AG08395 (cell line): ENCODE data around the gene CDC37.
"Not testable (repeated sequence)": the region's sequence is repeated elsewhere in the genome, so short reads cannot be mapped to it uniquely, and the experiment has no call there.

Experiments
- DNase-seq: peaks from one replicate; pipeline ENCODE4 v3.0.0; 2012; ENCODE audit warnings: mixed read lengths, low spot score

CDC37 gene

GRCh38 chr19:10395003-10395402 lies 8.3 kb downstream of the CDC37 start:
- no peak for DNase-seq

- no peak for DNase-seq
These were observed 10.2 kb downstream of the CDC37 start for GRCh38 chr19:10393137-10393536.

DNA sequence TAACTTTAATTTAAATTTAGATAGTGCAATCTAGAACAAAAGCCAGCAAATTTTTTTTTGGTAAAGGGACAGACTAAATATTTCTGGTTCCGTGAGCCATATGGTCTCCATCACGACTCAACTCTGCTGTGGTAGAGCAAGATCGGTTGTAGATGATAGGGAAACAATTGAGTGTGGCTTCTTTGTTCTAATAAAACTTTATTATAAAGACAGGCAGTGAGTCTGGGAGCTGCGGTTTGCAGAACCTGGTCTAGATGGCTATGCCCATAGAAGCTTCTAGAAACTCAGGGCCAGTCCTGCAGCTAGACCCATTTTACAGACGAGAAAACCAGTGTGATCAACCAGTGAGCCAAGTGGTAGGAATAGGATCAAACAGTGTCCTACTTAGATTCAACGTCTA lies 11.2 kb downstream of the CDC37 start:
- DNase-seq, result no peak

GRCh38 chr19:10390652-10391286 lies 12.6 kb downstream of the CDC37 start:
- DNase-seq, result peak; percentile 78

- DNase-seq, result no peak
These were observed 13.5 kb downstream of the CDC37 start for GRCh38 chr19:10389863-10390262.

DNA sequence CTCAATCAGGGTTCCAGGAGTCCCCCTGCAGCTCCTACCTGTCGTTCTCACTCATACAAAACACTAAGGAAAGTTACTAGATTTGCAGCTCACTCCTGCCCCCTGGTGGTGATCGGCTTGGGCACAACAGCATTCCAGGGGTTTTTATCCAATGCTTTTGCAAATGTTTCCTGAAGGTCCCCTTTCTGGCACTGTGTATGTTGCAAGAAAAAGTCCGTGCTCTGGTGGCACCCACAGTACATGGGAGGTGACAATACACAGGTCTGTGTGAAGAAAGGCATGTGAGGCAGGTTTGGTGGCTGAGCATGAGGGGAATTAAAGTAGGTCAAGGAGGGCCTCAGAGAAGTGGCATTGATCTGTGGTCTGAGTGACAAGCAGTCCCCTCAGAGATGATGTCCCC lies 14.4 kb downstream of the CDC37 start:
- DNase-seq, result peak; percentile 80

DNA sequence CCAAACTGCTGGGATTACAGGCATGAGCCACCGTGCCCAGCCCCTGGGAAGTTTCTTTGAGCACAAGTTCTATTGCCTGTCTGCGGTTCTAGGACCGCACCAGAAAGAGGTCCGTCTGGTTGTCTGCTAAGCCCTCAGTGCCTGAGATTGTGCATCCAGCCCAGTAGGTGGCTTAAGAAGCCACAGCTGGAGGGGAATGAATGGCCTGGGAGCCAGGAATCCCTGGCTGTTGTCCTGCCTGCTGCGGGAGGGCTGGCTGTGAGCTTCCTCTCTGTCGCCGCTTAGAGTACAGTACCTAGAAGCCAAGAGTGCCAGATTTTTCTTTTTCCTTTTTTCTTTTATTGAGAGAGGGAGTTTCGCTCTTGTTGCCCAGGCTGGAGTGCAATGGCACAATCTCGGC lies 18.8 kb downstream of the CDC37 start:
- DNase-seq, result no peak

DNA sequence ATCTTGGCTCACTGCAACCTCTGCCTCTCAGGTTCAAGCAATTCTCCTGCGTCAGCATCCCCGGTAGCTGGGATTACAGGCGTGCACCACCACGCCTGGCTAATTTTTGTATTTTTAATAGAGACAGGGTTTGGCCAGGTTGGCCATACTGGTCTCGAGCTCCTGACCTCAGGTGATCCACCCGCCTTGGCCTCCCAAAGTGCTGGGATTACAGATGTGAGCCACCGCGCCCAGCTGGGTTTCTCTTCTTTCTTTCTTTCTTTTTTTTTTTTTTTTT lies 20.2 kb downstream of the CDC37 start:
- not testable (repeated sequence) for DNase-seq

DNA sequence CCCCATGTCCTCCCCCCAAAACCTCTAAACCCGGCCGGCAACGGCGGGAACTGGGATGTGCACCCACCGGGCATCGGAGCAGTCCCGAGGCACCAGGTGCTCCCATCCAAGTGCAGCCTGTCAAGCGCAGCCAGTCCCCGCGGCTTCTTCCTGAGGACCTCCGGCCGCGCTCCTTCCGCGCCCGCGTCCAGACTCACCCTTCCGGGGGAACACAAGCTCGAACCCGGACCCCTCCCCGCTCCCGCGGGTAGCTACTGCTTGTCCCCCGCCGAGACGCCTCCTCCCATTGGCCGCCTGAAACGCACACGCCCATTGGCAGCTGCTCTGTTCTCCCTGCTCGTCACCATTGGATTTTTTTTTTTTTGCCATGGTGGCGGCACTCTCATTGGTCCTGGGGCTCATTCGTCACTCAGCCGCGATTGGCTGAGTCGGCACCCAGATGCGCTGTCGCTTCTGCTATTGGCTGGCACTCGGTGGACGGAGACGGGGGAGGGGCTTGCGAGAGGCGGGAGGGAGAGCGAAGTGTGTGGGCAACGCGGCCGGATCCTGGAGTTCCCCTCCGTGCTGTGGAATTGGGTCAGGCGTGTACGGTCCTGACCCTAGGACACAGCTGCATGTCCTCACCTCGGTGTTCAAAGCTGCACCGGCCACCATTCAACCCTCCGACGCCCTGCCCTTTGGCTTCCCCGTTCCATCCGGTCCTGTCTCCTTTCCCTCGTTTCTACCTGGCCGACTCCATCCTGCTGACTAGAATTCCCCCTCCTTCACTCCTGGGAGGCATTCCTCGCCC lies 22.8 kb downstream of the CDC37 start, which contains the start of gene TYK2:
TYK2 (minus strand) TSS at position 260 of the 790 bp plus-strand sequence. CDS start 2,166 bp downstream, outside the sequence.
- DNase-seq, result peak; percentile 100

- no peak for DNase-seq
These were observed 23.4 kb downstream of the CDC37 start for GRCh38 chr19:10379880-10380312.

DNA sequence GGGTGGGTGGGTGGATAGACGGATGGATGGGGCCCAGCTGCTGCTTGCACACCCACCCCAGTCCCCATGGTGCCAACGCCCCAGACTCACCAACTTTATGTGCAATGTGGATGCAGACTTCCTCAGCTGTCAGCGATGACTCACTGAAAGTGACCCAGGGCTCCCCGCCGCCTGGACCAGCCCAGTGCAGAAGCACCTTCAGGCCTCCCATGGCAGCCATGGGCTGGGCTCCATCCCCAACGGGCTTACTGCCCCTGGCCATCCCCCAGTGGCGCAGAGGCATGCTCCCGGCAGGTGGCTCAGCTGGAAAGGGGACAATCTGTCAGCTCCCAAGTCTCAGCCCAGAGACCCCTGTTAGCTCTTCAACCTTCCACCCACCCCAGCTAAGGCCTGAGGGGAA lies 25.2 kb downstream of the CDC37 start:
- DNase-seq, result no peak

DNA sequence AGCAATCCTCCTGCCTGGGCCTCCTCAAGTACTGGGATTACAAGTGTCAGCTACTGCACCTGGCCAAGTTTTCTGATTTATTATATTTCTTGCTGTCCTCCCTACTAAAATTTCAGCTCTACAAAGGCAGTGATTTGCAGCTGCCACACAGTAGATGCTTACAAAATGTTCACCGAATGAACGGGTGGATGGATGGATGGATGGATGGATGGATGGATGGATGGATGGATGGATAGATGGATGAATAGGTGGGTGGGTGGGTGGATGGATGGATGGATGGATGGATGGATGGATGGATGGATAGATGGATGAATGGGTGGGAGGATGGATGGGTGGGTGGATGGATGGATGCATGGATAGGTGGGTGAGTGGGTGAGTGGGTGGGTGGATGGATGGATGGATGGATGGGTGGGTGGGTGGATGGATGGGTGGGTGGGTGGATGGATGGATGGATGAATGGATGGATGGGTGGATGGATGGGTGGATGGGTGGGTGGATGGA lies 26.2 kb downstream of the CDC37 start:
- DNase-seq, result not testable (repeated sequence)

DNA sequence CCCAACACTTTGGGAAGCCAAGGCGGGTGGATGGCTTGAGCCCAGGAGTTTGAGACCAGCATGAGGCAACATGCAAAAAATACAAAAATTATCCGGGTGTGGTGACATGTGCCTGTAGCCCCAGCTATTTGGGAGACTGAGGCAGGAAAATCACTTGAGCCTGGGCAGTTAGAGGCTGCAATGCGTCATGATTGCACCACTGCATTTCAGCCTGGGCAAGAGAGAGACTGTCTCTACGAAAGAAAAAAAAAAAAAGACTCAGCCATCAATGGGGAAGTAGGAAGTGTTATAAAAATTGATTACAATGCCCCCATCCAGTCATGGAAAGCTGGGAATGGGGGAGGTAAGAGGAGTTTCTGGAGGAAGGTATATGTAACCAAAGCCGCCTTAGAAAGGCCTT lies 28.4 kb downstream of the CDC37 start:
- DNase-seq, result no peak

DNA sequence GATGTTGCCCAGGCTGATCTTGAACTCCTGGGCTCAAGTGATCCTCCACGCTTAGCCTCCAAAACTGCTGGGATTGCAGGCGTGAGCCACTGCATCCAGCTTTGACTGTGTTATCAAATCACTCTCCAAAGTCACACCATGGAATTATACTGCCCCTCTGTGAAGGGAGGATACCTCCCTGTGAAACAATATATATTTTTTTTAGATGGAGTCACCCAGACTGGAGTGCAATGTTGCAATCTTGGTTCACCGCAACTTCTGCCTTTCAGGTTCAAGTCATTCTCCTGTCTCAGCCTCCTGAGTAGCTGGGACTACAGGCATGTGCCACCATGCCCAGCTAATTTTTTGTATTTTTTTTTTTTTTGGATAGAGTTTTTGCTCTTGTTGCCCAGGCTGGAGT lies 30.7 kb downstream of the CDC37 start:
- no peak for DNase-seq

DNA sequence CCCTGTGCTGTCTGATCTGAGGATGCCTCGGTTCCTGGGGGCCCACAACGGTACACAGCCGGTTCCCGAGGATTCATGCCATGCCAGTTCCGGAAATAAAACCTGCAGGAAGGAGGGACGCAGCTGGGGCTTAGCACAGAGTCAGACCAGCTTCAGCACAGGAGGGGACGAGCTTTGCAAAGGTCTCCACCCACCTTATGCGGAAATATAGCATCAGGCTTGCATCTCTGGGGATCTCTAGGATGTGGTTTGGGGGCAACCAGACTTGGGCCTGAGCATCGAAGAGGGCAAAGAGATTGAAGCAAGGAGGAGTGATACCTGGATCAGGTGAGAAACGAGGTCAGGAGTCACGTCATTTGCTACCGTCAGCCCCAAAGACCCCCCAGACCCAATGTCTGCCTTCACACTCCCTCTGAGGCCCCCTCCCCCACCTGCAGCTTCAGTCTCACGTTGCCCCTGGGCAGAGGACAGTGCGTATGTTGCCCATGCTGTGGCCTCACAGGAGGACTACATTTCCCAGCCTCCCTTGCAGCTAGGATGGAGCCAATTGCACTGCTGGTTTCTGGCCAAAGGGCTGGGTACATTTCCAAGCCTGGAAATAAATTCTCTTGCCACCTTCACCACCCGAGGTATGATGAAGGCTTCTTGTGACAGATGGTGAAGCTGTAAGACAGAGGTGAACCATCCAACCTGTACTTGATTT lies 35.1 kb downstream of the CDC37 start:
- DNase-seq, result no peak

DNA sequence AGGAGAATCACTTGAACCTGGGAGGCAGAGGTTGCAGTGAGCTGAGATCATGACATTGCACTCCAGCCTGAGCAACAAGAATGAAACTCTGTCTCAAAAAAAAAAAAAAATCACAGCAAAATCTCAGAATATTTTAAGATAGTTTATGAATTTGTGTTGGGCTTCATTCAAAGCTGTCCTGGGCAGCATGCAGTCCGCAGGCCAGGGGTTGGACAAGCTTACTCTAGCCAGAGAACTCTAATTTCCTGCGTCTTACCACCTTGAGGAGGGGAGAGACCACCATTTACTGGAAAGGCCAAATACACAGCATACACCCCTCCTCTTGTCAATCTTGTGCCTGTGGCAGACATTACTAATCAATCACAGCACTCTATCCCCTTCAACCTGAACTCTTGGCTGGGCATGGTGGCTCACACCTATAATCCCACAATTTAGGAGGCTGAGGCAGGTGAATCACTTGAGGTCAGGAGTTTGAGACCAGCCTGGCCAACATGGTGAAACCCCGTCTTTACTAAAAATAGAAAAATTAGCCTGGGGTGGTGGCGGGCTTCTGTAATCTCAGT lies 36.3 kb downstream of the CDC37 start:
- DNase-seq, result not testable (repeated sequence)

GRCh38 chr19:10365518-10365917 lies 37.8 kb downstream of the CDC37 start:
- DNase-seq, result no peak

DNA sequence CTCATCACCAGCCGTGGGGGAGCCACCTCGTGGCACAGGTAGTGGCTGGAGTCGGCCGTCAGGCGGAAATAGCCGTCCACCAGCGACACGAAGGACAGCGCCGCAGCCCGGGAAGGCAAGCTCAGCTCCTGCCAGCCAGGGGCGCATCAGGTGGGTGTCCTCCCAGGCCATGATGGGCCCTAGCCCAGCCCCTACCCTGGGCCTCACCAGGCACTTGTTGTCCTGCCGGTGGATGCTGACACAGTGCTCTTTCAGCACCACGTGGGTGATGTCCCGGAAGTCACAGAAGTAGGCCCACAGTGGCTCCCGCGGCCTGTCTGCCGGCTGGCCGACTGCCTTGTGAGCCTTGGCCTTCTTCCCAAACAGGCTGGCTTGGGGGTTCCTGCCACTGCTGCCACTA lies 38.7 kb downstream of the CDC37 start:
- no peak for DNase-seq

- DNase-seq, result no peak
These were observed 39.5 kb downstream of the CDC37 start for GRCh38 chr19:10363789-10364281.

GRCh38 chr19:10362259-10362658 lies 41.1 kb downstream of the CDC37 start:
- DNase-seq, result no peak

GRCh38 chr19:10361569-10362011 lies 41.8 kb downstream of the CDC37 start:
- DNase-seq, result no peak

GRCh38 chr19:10356431-10356830 lies 46.9 kb downstream of the CDC37 start:
- DNase-seq, result no peak
